Mammary epithelial cell (primary cell): ENCODE results near the gene MYPN.

Source experiments
- EZH2 ChIP-seq: IDR thresholded peaks from 2 replicates; pipeline ENCODE4 v1.6.1; 2012; ENCODE audit warnings: low read length, inconsistent platforms, borderline replicate concordance
- TF ChIP-seq, protein P1 (sequence below), 2 donors: IDR thresholded peaks in 1 of 2; conservative IDR thresholded peaks in 1 of 2; 2 replicates each; pipeline ENCODE4 v1.5.1; 2011 to 2012; ENCODE audit warnings: inconsistent platforms in 2 of 2, low read length in 2 of 2, mild to moderate bottlenecking in 2 of 2, control low read depth in 1 of 2, low read depth in 1 of 2; ENCODE audit not compliant: insufficient read depth in 1 of 2; ENCODE audit errors: extremely low read depth in 1 of 2

- TF ChIP-seq, protein P1, sequence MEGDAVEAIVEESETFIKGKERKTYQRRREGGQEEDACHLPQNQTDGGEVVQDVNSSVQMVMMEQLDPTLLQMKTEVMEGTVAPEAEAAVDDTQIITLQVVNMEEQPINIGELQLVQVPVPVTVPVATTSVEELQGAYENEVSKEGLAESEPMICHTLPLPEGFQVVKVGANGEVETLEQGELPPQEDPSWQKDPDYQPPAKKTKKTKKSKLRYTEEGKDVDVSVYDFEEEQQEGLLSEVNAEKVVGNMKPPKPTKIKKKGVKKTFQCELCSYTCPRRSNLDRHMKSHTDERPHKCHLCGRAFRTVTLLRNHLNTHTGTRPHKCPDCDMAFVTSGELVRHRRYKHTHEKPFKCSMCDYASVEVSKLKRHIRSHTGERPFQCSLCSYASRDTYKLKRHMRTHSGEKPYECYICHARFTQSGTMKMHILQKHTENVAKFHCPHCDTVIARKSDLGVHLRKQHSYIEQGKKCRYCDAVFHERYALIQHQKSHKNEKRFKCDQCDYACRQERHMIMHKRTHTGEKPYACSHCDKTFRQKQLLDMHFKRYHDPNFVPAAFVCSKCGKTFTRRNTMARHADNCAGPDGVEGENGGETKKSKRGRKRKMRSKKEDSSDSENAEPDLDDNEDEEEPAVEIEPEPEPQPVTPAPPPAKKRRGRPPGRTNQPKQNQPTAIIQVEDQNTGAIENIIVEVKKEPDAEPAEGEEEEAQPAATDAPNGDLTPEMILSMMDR (conservative IDR thresholded peaks at IDR 0.05 in 1 of 2, IDR thresholded peaks at IDR 0.05 in 1 of 2; ENCODE audit: extremely low read depth in 1 of 2, insufficient read depth in 1 of 2, low read depth in 1 of 2, low read length in 2 of 2): no peak
- TF ChIP-seq EZH2: no peak
Observed at GRCh38 chr10:68239596-68240150, 130.4 kb downstream of the MYPN start.
